ENCODE data around the gene OPTC.
A peak's percentile ranks its signal among the peaks of the same experiment; 100 is the strongest.

The OPTC gene

DNA sequence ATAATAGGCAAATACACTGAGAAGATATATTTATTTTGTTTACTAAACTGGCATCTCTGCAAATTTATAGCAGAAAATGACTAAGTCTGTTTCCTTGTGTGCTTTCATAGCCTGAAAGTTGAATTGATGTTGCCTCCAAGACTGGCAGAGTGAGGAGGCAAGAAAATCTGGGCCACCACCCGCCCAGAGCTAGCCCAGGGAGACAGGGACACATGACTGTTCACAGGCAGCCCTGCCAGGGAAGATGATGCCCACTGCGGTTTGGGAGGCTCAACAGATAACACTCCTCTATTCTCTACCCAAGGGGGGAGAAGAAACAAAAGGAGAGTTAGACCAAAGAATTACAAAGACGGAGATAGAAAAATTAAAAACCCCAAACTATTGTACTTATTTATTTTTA is 37.1 kb downstream of the OPTC start:
- TF ChIP-seq ZBTB7A (IDR thresholded peaks at IDR 0.05; ENCODE audit: low read depth), result no peak
- no peak for TF ChIP-seq CREB1 (IDR thresholded peaks at IDR 0.05; ENCODE audit: low read depth)
- no peak for TF ChIP-seq RAD21 (IDR thresholded peaks at IDR 0.05; ENCODE audit: low read depth)
- TF ChIP-seq TAF1 (IDR thresholded peaks at IDR 0.05; ENCODE audit: low read depth), result no peak
- TF ChIP-seq TEAD4 (IDR thresholded peaks at IDR 0.05), result no peak
- TF ChIP-seq NFIC (IDR thresholded peaks at IDR 0.05), result no peak
- TF ChIP-seq FOXM1 (IDR thresholded peaks at IDR 0.05; ENCODE audit: borderline replicate concordance, low read depth), result no peak
- TF ChIP-seq EP300 (IDR thresholded peaks at IDR 0.05; ENCODE audit: borderline replicate concordance), result no peak
- no peak for TF ChIP-seq TCF12 (IDR thresholded peaks at IDR 0.05; ENCODE audit: low read depth)

DNA sequence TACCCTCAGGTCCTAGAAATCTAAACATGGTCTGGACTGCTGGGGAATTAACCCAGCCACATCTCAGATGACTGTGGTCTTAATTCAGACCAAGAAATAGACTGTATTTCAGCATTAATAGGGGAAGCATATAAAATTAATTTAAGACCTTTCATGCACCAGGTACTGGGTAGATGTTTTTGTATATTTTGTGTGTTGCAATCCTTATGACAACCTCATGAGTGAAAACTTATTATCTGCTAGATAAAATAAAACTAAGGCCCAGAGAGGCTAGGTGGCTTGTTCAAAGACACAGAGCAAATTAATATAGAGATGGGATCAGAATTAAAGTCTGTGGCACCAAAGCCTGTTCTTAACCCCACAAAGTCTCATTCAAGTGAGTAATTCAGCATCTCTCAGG is 40.1 kb downstream of the OPTC start:
- TF ChIP-seq CREB1 (IDR thresholded peaks at IDR 0.05; ENCODE audit: low read depth), result no peak
- TF ChIP-seq, protein P1, sequence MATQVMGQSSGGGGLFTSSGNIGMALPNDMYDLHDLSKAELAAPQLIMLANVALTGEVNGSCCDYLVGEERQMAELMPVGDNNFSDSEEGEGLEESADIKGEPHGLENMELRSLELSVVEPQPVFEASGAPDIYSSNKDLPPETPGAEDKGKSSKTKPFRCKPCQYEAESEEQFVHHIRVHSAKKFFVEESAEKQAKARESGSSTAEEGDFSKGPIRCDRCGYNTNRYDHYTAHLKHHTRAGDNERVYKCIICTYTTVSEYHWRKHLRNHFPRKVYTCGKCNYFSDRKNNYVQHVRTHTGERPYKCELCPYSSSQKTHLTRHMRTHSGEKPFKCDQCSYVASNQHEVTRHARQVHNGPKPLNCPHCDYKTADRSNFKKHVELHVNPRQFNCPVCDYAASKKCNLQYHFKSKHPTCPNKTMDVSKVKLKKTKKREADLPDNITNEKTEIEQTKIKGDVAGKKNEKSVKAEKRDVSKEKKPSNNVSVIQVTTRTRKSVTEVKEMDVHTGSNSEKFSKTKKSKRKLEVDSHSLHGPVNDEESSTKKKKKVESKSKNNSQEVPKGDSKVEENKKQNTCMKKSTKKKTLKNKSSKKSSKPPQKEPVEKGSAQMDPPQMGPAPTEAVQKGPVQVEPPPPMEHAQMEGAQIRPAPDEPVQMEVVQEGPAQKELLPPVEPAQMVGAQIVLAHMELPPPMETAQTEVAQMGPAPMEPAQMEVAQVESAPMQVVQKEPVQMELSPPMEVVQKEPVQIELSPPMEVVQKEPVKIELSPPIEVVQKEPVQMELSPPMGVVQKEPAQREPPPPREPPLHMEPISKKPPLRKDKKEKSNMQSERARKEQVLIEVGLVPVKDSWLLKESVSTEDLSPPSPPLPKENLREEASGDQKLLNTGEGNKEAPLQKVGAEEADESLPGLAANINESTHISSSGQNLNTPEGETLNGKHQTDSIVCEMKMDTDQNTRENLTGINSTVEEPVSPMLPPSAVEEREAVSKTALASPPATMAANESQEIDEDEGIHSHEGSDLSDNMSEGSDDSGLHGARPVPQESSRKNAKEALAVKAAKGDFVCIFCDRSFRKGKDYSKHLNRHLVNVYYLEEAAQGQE (IDR thresholded peaks at IDR 0.05; ENCODE audit: low read depth), result no peak
- TF ChIP-seq, protein P2, sequence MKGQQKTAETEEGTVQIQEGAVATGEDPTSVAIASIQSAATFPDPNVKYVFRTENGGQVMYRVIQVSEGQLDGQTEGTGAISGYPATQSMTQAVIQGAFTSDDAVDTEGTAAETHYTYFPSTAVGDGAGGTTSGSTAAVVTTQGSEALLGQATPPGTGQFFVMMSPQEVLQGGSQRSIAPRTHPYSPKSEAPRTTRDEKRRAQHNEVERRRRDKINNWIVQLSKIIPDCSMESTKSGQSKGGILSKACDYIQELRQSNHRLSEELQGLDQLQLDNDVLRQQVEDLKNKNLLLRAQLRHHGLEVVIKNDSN (IDR thresholded peaks at IDR 0.05), result no peak
- TF ChIP-seq ZBTB7A (IDR thresholded peaks at IDR 0.05; ENCODE audit: low read depth), result no peak
- no peak for TF ChIP-seq RAD21 (IDR thresholded peaks at IDR 0.05; ENCODE audit: low read depth)
- TF ChIP-seq FOXM1 (IDR thresholded peaks at IDR 0.05; ENCODE audit: borderline replicate concordance, low read depth), result no peak
- TF ChIP-seq YY1 (IDR thresholded peaks at IDR 0.05; ENCODE audit: low read depth), result no peak
- TF ChIP-seq NFIC (IDR thresholded peaks at IDR 0.05), result no peak
- TF ChIP-seq EP300 (IDR thresholded peaks at IDR 0.05; ENCODE audit: borderline replicate concordance), result no peak

DNA sequence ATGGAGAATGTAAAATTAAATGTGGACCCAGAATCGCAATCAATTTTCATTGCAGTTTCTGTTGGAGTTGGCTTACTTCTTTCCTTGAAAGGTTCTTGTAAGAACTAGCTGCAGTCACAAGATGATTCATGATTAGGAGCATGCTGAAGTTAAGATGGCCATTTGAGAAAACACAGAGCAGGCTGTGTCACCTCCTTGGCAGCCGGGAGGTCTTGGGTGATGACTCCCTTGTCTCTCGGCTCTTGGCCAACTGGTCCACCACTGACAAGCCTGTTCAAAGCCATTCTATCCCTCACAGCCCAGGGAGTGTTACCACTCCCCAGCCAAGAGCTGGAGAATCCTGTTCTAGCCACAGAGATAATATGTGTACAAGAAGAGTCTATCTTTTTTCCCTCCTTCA is 40.6 kb downstream of the OPTC start:
- no peak for TF ChIP-seq YY1 (IDR thresholded peaks at IDR 0.05; ENCODE audit: low read depth)
- no peak for TF ChIP-seq TCF12 (IDR thresholded peaks at IDR 0.05; ENCODE audit: low read depth)
- no peak for TF ChIP-seq TAF1 (IDR thresholded peaks at IDR 0.05; ENCODE audit: low read depth)
- TF ChIP-seq EP300 (IDR thresholded peaks at IDR 0.05; ENCODE audit: borderline replicate concordance), result no peak
- TF ChIP-seq FOXM1 (IDR thresholded peaks at IDR 0.05; ENCODE audit: borderline replicate concordance, low read depth), result no peak
- TF ChIP-seq, protein P2 (IDR thresholded peaks at IDR 0.05), result no peak
- TF ChIP-seq, protein P1 (IDR thresholded peaks at IDR 0.05; ENCODE audit: low read depth), result no peak

GRCh38 chr1:203536575-203536974 is 42.6 kb downstream of the OPTC start:
- TF ChIP-seq YY1 (IDR thresholded peaks at IDR 0.05; ENCODE audit: low read depth) (no peak), EP300 (IDR thresholded peaks at IDR 0.05; ENCODE audit: borderline replicate concordance) (no peak), CEBPB (IDR thresholded peaks at IDR 0.05) (no peak), NFIC (IDR thresholded peaks at IDR 0.05) (no peak), TCF12 (IDR thresholded peaks at IDR 0.05; ENCODE audit: low read depth) (no peak), MAX (IDR thresholded peaks at IDR 0.05) (no peak), TEAD4 (IDR thresholded peaks at IDR 0.05) (no peak), TAF1 (IDR thresholded peaks at IDR 0.05; ENCODE audit: low read depth) (no peak), FOXM1 (IDR thresholded peaks at IDR 0.05; ENCODE audit: borderline replicate concordance, low read depth) (no peak), RAD21 (IDR thresholded peaks at IDR 0.05; ENCODE audit: low read depth) (no peak), CREB1 (IDR thresholded peaks at IDR 0.05; ENCODE audit: low read depth) (no peak)
- TF ChIP-seq, protein P1 (IDR thresholded peaks at IDR 0.05; ENCODE audit: low read depth), result no peak

GRCh38 chr1:203536980-203537455 is 43.1 kb downstream of the OPTC start:
- TF ChIP-seq CREB1 (IDR thresholded peaks at IDR 0.05; ENCODE audit: low read depth) (no peak), CEBPB (IDR thresholded peaks at IDR 0.05) (peak; percentile 51; the same call in 1 of the 2 replicates)
